Gastrocnemius medialis (tissue), 4 donors: ENCODE measurements around the gene CDC20. TPM values are rescaled to one million over a fixed set of nuclear protein-coding genes. Genes with fewer than 3 reads are reported as not detected.

Experiments
- ATAC-seq, 2 donors: fragments of 150-250 bp; one replicate each; pipeline ENCODE4 v1.9.1; 2016
- DNase-seq, 2 donors: peaks; one replicate each; pipeline ENCODE4 v3.0.0-alpha.2; 2019
- H3K27ac ChIP-seq, 4 donors: fragments of 200-600 bp; sonication (generic); 1 replicate in 1 of 4; 2 replicates in 3 of 4; pipeline ENCODE4 v1.5.1; 2016 to 2018; ENCODE audit warnings: mild to moderate bottlenecking in 2 of 4, moderate library complexity in 1 of 4
- H3K27me3 ChIP-seq, 3 donors: fragments of 200-600 bp; sonication (generic) in 2 of 3; 1 replicate in 1 of 3; 2 replicates in 2 of 3; pipeline versions ENCODE4 v1.5.1 to v1.6.0; 2016 to 2019; ENCODE audit warnings: mild to moderate bottlenecking in 1 of 3, moderate library complexity in 1 of 3
- H3K36me3 ChIP-seq, 2 donors: fragments of 200-600 bp; sonication (generic) in 1 of 2; one replicate each; pipeline ENCODE4 v1.5.1; 2017 to 2018
- H3K4me1 ChIP-seq, 2 donors: fragments of 200-600 bp; sonication (generic) in 1 of 2; one replicate each; pipeline ENCODE4 v1.5.1; 2016 to 2017; ENCODE audit warnings: mild to moderate bottlenecking in 2 of 2
- H3K4me3 ChIP-seq, 4 donors: fragments of 200-600 bp; sonication (generic) in 3 of 4; 1 replicate in 1 of 4; 2 replicates in 3 of 4; pipeline ENCODE4 v1.5.1; 2016 to 2019; ENCODE audit warnings: mild to moderate bottlenecking in 2 of 4
- H3K9me3 ChIP-seq, 3 donors: fragments of 200-600 bp; sonication (generic) in 2 of 3; 1 replicate in 1 of 3; 2 replicates in 2 of 3; pipeline ENCODE4 v1.5.1; 2016 to 2019
- POLR2A ChIP-seq, 2 donors: fragments of 450-650 bp; IDR thresholded peaks; one replicate each; pipeline ENCODE4 v1.6.1; 2017; ENCODE audit warnings: antibody characterized with exemption in 2 of 2, mild to moderate bottlenecking in 2 of 2, moderate library complexity in 2 of 2
- in situ Hi-C, 4 donors: fragments of 200-750 bp; cut with MboI; loops; one replicate each; pipeline versions ENCODE4 v1.15.0 to v1.8.0; 2017; ENCODE audit warnings: low sequenced_read_pairs in 4 of 4
- intact Hi-C: fragments of 100-400 bp; cut with DNase I; formaldehyde crosslinking; loops from one replicate; pipeline ENCODE4 v1.15.1; 2023; ENCODE audit warnings: low total_unique reads
- total RNA-seq, 4 donors: library from RNA; depleted of rRNA; stranded (reverse); fragments of >200 nt; gene quantifications; one replicate each; pipeline versions ENCODE4 v1.1.0 to v1.2.3, GENCODE V29; 2016
- TF ChIP-seq, protein P1 (sequence below), 5 experiments: fragments of 450-650 bp in 3 of 5; fragments of 200-600 bp in 2 of 5; sonication (generic) in 2 of 5; IDR thresholded peaks in 4 of 5; conservative IDR thresholded peaks in 1 of 5; 1 replicate in 4 of 5; 2 replicates in 1 of 5; pipeline ENCODE4 v1.5.1; 2016 to 2019; ENCODE audit warnings: antibody characterized with exemption in 5 of 5, mild to moderate bottlenecking in 3 of 5, moderate library complexity in 3 of 5

The CDC20 gene
- total RNA-seq, 4 donors from 2014 or later, result 0.46 to 2.4 (median 0.76) TPM

DNA sequence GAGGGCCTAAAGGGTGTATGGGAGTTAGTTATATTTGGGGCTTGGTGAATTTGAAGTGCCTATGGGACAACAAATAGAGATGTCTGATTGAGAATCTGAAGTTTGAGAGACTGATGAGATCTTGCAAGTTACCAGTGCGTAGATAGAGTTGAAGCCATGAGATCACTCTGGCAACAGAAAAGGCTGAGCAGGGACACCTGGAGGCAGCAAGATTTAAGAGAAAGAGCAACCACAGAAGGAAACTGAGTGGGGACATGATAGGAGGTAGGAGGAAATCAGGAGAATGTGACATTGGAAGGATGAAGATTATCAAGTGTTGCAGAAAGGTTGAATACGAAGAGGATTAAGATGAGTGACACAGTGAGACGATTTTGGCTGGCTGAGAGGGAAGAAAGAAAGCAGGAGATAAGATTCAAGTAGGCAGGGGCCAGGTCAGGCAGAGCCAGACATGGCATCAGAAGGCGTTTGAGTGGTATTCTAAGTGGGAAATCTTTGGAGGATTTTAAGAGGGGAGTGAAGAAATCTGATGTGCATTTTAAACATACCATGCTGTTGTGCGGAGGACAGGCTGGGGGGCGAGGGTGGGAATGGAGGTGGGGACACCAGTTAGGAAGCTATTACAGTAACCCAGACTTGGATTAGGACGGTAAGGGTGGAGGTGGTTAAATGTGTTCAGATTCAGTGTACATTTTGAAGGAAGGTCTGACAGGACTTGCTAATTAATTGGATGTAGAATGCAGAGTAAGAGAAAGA, 24.2 kb upstream of the CDC20 start:
- TF ChIP-seq, protein P1, sequence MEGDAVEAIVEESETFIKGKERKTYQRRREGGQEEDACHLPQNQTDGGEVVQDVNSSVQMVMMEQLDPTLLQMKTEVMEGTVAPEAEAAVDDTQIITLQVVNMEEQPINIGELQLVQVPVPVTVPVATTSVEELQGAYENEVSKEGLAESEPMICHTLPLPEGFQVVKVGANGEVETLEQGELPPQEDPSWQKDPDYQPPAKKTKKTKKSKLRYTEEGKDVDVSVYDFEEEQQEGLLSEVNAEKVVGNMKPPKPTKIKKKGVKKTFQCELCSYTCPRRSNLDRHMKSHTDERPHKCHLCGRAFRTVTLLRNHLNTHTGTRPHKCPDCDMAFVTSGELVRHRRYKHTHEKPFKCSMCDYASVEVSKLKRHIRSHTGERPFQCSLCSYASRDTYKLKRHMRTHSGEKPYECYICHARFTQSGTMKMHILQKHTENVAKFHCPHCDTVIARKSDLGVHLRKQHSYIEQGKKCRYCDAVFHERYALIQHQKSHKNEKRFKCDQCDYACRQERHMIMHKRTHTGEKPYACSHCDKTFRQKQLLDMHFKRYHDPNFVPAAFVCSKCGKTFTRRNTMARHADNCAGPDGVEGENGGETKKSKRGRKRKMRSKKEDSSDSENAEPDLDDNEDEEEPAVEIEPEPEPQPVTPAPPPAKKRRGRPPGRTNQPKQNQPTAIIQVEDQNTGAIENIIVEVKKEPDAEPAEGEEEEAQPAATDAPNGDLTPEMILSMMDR (IDR thresholded peaks at IDR 0.05 in 4 of 5, conservative IDR thresholded peaks at IDR 0.05 in 1 of 5), result no peak
- TF ChIP-seq POLR2A (IDR thresholded peaks at IDR 0.05), result no peak
- in situ Hi-C loops, result no loop called here

DNA sequence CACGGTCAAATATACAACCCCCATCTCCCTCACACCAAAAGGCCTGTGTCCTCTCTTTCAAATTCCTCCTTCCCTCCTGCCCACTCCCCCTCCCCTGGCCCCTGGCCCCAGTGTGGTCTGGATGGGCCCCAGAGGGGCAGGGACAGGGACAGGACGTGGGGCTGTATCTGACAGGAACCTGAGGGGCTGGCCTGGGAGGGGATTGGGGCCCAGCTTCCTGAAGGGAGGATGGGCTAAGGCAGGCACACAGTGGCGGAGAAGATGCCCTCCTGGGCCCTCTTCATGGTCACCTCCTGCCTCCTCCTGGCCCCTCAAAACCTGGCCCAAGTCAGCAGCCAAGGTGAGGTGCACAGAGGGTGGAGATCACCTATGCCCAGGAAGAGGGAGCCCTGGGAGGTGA, 21.2 kb upstream of the CDC20 start, which contains the start of gene MPL:
TSS of gene MPL (plus strand) at position 231 of the 400 bp plus-strand sequence. CDS start at position 262, 31 bp downstream.
- intact Hi-C loops, result no loop called here
- ATAC-seq (no peak), DNase-seq (no peak)
- no peak within 1 kb of the TSS for H3K27ac ChIP-seq
- H3K4me3 ChIP-seq, result no peak within 1 kb of the TSS
- H3K36me3 ChIP-seq, result no peaks in the 10 kb centered on the region
- no peaks in the 10 kb centered on the region for H3K27me3 ChIP-seq
- H3K9me3 ChIP-seq, result no peaks in the 10 kb centered on the region
- H3K4me1 ChIP-seq, result no peaks in the 10 kb centered on the region
- in situ Hi-C loops, result no loop called here
- TF ChIP-seq POLR2A (IDR thresholded peaks at IDR 0.05), result no peak
- TF ChIP-seq, protein P1 (IDR thresholded peaks at IDR 0.05 in 4 of 5, conservative IDR thresholded peaks at IDR 0.05 in 1 of 5), result no peak

More for the DNA sequence above, 24.2 kb upstream of the CDC20 start:
- ATAC-seq (no peak), DNase-seq (no peak)
- Histone ChIP-seq H3K36me3 (no peaks in the 10 kb centered on the region), H3K27me3 (no peaks in the 10 kb centered on the region), H3K27ac (no peak overlapping the region), H3K4me1 (peaks cover 0 to 4% of the 10 kb centered on the region in 2 donors), H3K9me3 (no peaks in the 10 kb centered on the region), H3K4me3 (no peak overlapping the region)
- intact Hi-C loops, result no loop called here

DNA sequence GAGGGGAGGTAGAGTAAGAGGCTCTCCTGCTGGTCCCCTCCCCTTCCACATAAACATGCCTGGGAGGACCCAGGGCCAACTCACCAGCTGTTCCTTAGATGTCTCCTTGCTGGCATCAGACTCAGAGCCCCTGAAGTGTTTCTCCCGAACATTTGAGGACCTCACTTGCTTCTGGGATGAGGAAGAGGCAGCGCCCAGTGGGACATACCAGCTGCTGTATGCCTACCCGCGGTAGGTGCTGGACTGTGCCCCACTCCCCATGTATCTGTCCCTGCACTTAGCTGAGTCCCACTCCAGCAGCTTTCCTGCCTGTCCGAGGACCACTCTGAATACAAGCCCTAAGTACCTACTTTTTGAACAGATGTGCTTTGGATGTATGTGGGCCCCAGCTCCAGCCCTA, 20.8 kb upstream of the CDC20 start:
- no peaks in the 10 kb centered on the region for H3K4me1 ChIP-seq
- H3K27me3 ChIP-seq, result no peaks in the 10 kb centered on the region
- ATAC-seq (no peak), DNase-seq (no peak)
- H3K27ac ChIP-seq, result no peak overlapping the region
- no peaks in the 10 kb centered on the region for H3K36me3 ChIP-seq
- no peak for TF ChIP-seq POLR2A (IDR thresholded peaks at IDR 0.05)
- TF ChIP-seq, protein P1 (IDR thresholded peaks at IDR 0.05 in 4 of 5, conservative IDR thresholded peaks at IDR 0.05 in 1 of 5), result no peak
- no peaks in the 10 kb centered on the region for H3K9me3 ChIP-seq
- no peak overlapping the region for H3K4me3 ChIP-seq
- in situ Hi-C loops, result no loop called here
- intact Hi-C loops, result no loop called here

DNA sequence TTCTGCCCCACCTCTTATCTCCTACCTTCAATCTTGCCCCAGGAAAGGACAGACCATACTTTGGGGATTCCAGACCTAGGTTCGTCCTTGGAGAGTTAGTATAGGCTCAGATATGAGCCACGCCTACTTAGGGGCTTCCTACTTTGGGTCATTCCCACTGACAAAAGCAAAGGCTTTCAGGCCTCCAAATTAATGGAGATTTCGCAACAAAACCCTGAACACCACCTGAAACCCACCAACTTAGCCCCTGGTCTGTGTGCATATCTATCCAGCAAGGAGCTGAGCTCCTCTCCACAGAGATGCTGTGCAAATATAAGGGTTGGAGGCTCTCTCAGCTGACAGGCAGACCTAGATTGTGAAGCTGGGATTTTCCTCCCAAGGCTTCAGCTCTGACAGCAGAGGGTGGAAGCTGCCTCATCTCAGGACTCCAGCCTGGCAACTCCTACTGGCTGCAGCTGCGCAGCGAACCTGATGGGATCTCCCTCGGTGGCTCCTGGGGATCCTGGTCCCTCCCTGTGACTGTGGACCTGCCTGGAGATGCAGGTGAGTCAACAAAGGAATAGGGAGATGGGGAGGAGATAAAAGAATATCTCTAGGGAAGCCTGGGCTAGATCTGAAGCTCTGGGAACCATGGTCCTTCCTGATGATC, 19.1 kb upstream of the CDC20 start:
- H3K9me3 ChIP-seq, result no peaks in the 10 kb centered on the region
- no peak for DNase-seq
- TF ChIP-seq POLR2A (IDR thresholded peaks at IDR 0.05), result no peak
- TF ChIP-seq, protein P1 (IDR thresholded peaks at IDR 0.05 in 4 of 5, conservative IDR thresholded peaks at IDR 0.05 in 1 of 5), result no peak
- no peak overlapping the region for H3K4me3 ChIP-seq
- intact Hi-C loops (no loop called here), in situ Hi-C loops (no loop called here)
- H3K4me1 ChIP-seq, result peaks cover 5 to 6% of the 10 kb centered on the region in 2 donors
- H3K36me3 ChIP-seq, result no peaks in the 10 kb centered on the region
- no peak overlapping the region for H3K27ac ChIP-seq
- ATAC-seq, result no peak
- no peaks in the 10 kb centered on the region for H3K27me3 ChIP-seq
